H1 (cell line): Measurements from ENCODE around the gene ATP2B1. TPM values are rescaled to one million over a fixed set of nuclear protein-coding genes. Genes with fewer than 3 reads are reported as not detected.

Experiments
- CTCF ChIA-PET: fragments of 300-600 bp; sonication (Branson Sonifier 250); formaldehyde crosslinking; loops from one replicate; lab custom pipeline; 2021; ENCODE audit not compliant: partially characterized antibody; lab: Charles Lee
- POLR2A ChIA-PET: fragments of 300-600 bp; sonication (Branson Sonifier 250); formaldehyde crosslinking; loops from one replicate; lab custom pipeline; 2021; ENCODE audit warnings: inconsistent platforms; ENCODE audit not compliant: partially characterized antibody; lab: Charles Lee
- DNase-seq, 2 experiments: peaks; one replicate each; pipeline versions ENCODE4 v3.0.0 to v3.0.0-alpha.2; 2010 to 2022; ENCODE audit warnings: low spot score in 2 of 2, low read depth in 1 of 2, mixed read lengths in 1 of 2
- FAIRE-seq: peaks from 2 replicates; lab custom pipeline; 2011; peaks lifted over from hg19 to GRCh38; lab: Jason Lieb, UNC
- H2AFZ ChIP-seq: 2 replicates; pipeline ENCODE4 v1.8.1; 2012; ENCODE audit warnings: low read length, inconsistent platforms
- H2AK5ac ChIP-seq: 2 replicates; pipeline ENCODE4 v1.6.1; 2013; ENCODE audit warnings: low read depth, low read length
- H2BK120ac ChIP-seq: replicated peaks from 2 replicates; pipeline ENCODE3; 2013; ENCODE audit warnings: low read depth, low read length, inconsistent platforms
- H2BK12ac ChIP-seq: 2 replicates; pipeline ENCODE4 v1.6.1; 2013; ENCODE audit warnings: low read depth, low read length
- H2BK15ac ChIP-seq: 2 replicates; pipeline ENCODE4 v1.6.1; 2013; ENCODE audit warnings: low read length
- H2BK20ac ChIP-seq: 2 replicates; pipeline ENCODE4 v1.6.1; 2013; ENCODE audit warnings: low read length
- H2BK5ac ChIP-seq: 2 replicates; pipeline ENCODE4 v1.6.1; 2013; ENCODE audit warnings: low read depth, low read length
- H3K14ac ChIP-seq: 2 replicates; pipeline ENCODE4 v1.6.1; 2013; ENCODE audit warnings: inconsistent platforms; ENCODE audit not compliant: insufficient read length
- H3K18ac ChIP-seq: 2 replicates; pipeline ENCODE4 v1.6.1; 2013; ENCODE audit warnings: low read length; ENCODE audit errors: extremely low read depth
- H3K23ac ChIP-seq: 2 replicates; pipeline ENCODE4 v1.6.1; 2013; ENCODE audit warnings: inconsistent platforms; ENCODE audit not compliant: insufficient read length
- H3K23me2 ChIP-seq: 2 replicates; pipeline ENCODE4 v1.6.1; 2013; ENCODE audit warnings: low read depth, low read length
- H3K27ac ChIP-seq: 2 replicates; pipeline ENCODE4 v1.6.1; 2011; ENCODE audit warnings: low read depth, low read length, inconsistent platforms
- H3K27me3 ChIP-seq, 4 experiments: replicated peaks in 1 of 4; 1 replicate in 1 of 4; 2 replicates in 3 of 4; pipeline versions ENCODE4 v1.6.1 to v1.8.1; 2011 to 2013; ENCODE audit warnings: low read length in 3 of 4, mild to moderate bottlenecking in 3 of 4, inconsistent platforms in 2 of 4, mixed read lengths in 2 of 4, moderate library complexity in 1 of 4; ENCODE audit not compliant: control insufficient read depth in 3 of 4, insufficient read depth in 3 of 4; ENCODE audit errors: extremely low read depth in 1 of 4
- H3K36me3 ChIP-seq, 4 experiments: 2 replicates each; pipeline versions ENCODE4 v1.6.1 to v1.8.1; 2011 to 2013; ENCODE audit warnings: mild to moderate bottlenecking in 4 of 4, low read length in 3 of 4, moderate library complexity in 2 of 4, control low read depth in 1 of 4, inconsistent platforms in 1 of 4; ENCODE audit not compliant: insufficient read depth in 4 of 4, control insufficient read depth in 2 of 4
- H3K4ac ChIP-seq: replicated peaks from 2 replicates; pipeline ENCODE3; 2013; ENCODE audit warnings: low read length, low read depth, mixed read lengths, inconsistent platforms; ENCODE audit not compliant: insufficient read length
- H3K4me1 ChIP-seq, 4 experiments: replicated peaks in 1 of 4; 1 replicate in 1 of 4; 2 replicates in 3 of 4; pipeline versions ENCODE4 v1.6.1 to v1.8.1; 2011 to 2013; ENCODE audit warnings: low read length in 3 of 4, inconsistent platforms in 2 of 4, mixed read lengths in 1 of 4; ENCODE audit not compliant: insufficient read depth in 4 of 4, control insufficient read depth in 3 of 4
- H3K4me2 ChIP-seq, 2 experiments: 2 replicates each; pipeline versions ENCODE4 v1.6.1 to v1.8.1; 2011 to 2013; ENCODE audit warnings: low read depth in 2 of 2, low read length in 2 of 2, control low read depth in 1 of 2, inconsistent platforms in 1 of 2, mild to moderate bottlenecking in 1 of 2; ENCODE audit not compliant: insufficient read depth in 1 of 2
- H3K4me3 ChIP-seq, 4 experiments: fragments of 200-600, 300-600 bp in 1 of 4; sonication (generic), shearing (Covaris generic), sonication (Bioruptor Twin) in 1 of 4; 2 replicates each; pipeline versions ENCODE4 v1.5.1 to v1.8.1; 2011 to 2016; ENCODE audit warnings: low read length in 4 of 4, low read depth in 3 of 4, control low read depth in 2 of 4, inconsistent platforms in 2 of 4, mild to moderate bottlenecking in 2 of 4, mixed read lengths in 1 of 4, moderate library complexity in 1 of 4; ENCODE audit not compliant: insufficient read depth in 2 of 4; ENCODE audit errors: extremely low read depth in 1 of 4
- H3K56ac ChIP-seq: replicated peaks from 2 replicates; pipeline ENCODE3; 2013; ENCODE audit warnings: low read depth, mild to moderate bottlenecking, mixed read lengths, low read length, inconsistent platforms; ENCODE audit not compliant: insufficient read length
- H3K79me1 ChIP-seq: 2 replicates; pipeline ENCODE4 v1.6.1; 2013; ENCODE audit warnings: low read depth, low read length, control low read depth
- H3K79me2 ChIP-seq, 2 experiments: 2 replicates each; pipeline versions ENCODE4 v1.6.1 to v1.8.1; 2012 to 2013; ENCODE audit warnings: low read length in 2 of 2, mild to moderate bottlenecking in 2 of 2, inconsistent platforms in 1 of 2; ENCODE audit not compliant: insufficient read depth in 2 of 2, control insufficient read depth in 1 of 2
- H3K9ac ChIP-seq, 4 experiments: replicated peaks in 1 of 4; 1 replicate in 1 of 4; 2 replicates in 3 of 4; pipeline versions ENCODE4 v1.6.1 to v1.8.1; 2011 to 2013; ENCODE audit warnings: low read depth in 3 of 4, low read length in 3 of 4, control low read depth in 2 of 4, mild to moderate bottlenecking in 2 of 4, moderate library complexity in 2 of 4, inconsistent platforms in 1 of 4; ENCODE audit errors: extremely low read depth in 1 of 4
- H3K9me3 ChIP-seq, 2 experiments: 2 replicates each; pipeline versions ENCODE4 v1.6.1 to v1.8.1; 2012 to 2013; ENCODE audit warnings: mild to moderate bottlenecking in 2 of 2, moderate library complexity in 2 of 2, control low read depth in 1 of 2, inconsistent platforms in 1 of 2, low read depth in 1 of 2, low read length in 1 of 2, mixed read lengths in 1 of 2; ENCODE audit not compliant: insufficient read depth in 2 of 2
- H4K20me1 ChIP-seq, 2 experiments: replicated peaks in 1 of 2; 2 replicates each; pipeline versions ENCODE3 to v1.8.1; 2011 to 2013; ENCODE audit warnings: inconsistent platforms in 2 of 2, low read length in 2 of 2, mild to moderate bottlenecking in 1 of 2; ENCODE audit not compliant: insufficient read depth in 2 of 2, control insufficient read depth in 1 of 2
- H4K5ac ChIP-seq: 2 replicates; pipeline ENCODE4 v1.6.1; 2013; ENCODE audit warnings: low read length, low read depth, mixed read lengths, inconsistent platforms; ENCODE audit not compliant: insufficient read length
- H4K8ac ChIP-seq: 2 replicates; pipeline ENCODE4 v1.8.0; 2013; ENCODE audit warnings: mild to moderate bottlenecking, moderate library complexity, low read length, inconsistent platforms; ENCODE audit not compliant: insufficient read depth; ENCODE audit errors: extremely low read depth
- H4K91ac ChIP-seq: replicated peaks from 2 replicates; pipeline ENCODE3; 2013; ENCODE audit warnings: low read length, mixed read lengths, inconsistent platforms; ENCODE audit not compliant: insufficient read length
- BACH1 ChIP-seq: IDR thresholded peaks from 2 replicates; pipeline ENCODE4 v1.6.1; 2012; ENCODE audit warnings: low read length, improper control_type of control experiment
- CREB1 ChIP-seq: IDR thresholded peaks from 2 replicates; pipeline ENCODE4 v1.6.1; 2012; ENCODE audit warnings: inconsistent platforms
- KDM4A ChIP-seq: IDR thresholded peaks from one replicate; pipeline ENCODE4 v1.7.1; 2012; ENCODE audit warnings: low read depth, mild to moderate bottlenecking, moderate library complexity, low read length, inconsistent platforms; ENCODE audit not compliant: severe bottlenecking
- TAF7 ChIP-seq: optimal IDR thresholded peaks from 2 replicates; pipeline ENCODE3; 2011; ENCODE audit warnings: low read depth, mild to moderate bottlenecking, inconsistent platforms, low read length, moderate library complexity, borderline replicate concordance
- WGBS, 2 experiments: shearing (Covaris generic) in 1 of 2; methylation state at CpG; one replicate each; pipeline versions ENCODE4 v1.1.6 to v1.1.7; 2013 to 2015; ENCODE audit warnings: low lambda C conversion rate in 2 of 2, mixed read lengths in 2 of 2, inconsistent platforms in 1 of 2, low coverage in 1 of 2, missing lambda C conversion rate in 1 of 2; ENCODE audit not compliant: insufficient replicate concordance in 2 of 2, insufficient coverage in 1 of 2, insufficient read length in 1 of 2; ENCODE audit errors: extremely low coverage in 1 of 2, missing lambda C conversion rate in 1 of 2; 5-methylcytosine and 5-hydroxymethylcytosine counted together
- polyA plus RNA-seq, 7 experiments: library from polyadenylated mRNA; depleted of rRNA in 3 of 7; stranded (reverse) in 5 of 7; unstranded in 2 of 7; fragments of >200 nt in 5 of 7; fragments of 200-250 nt in 2 of 7; gene quantifications; 1 replicate in 5 of 7; 2 replicates in 1 of 7; 4 replicates in 1 of 7; pipeline versions ENCODE4 v1.2.1 to v1.2.3, GENCODE V29; 2011 to 2013; ENCODE audit warnings: missing spikeins in 2 of 7, mixed read lengths in 2 of 7
- total RNA-seq: library from RNA; stranded (reverse); fragmentation: NEBNext Ultra II Directional; extraction: Animal tissue kit (Norgen Biotek cat#: 25700); gene quantifications from 2 replicates; pipeline ENCODE4 v1.2.1, GENCODE V29; 2021

The ATP2B1 gene
- total and polyA plus RNA-seq, 2 of the 8 experiments (the other 6 are each of a cell fraction or from before 2014, with no cell fraction given): 4.3 to 32.0 TPM

DNA sequence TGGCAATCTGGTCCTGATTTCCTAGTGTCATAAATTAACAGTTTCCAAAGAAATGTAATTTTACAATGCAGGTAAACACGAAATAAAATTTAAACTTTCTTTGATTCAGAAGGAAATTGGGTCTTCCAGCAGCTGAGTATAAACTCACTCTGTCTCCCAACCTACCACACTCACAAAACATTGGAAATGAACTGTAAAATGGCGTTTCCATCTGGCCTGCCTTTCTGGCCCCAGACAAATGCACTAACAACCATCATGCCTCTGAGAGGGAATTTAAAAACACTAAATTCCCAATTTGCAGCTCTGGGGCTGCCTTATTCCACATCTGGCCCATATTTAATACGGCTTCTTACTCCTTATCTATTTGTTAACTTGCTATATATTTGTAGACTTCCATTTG lies 19.3 kb downstream of the ATP2B1 start:
- no peaks in the 10 kb centered on the region for H3K4me1 ChIP-seq
- peaks cover 0 to 93% of the 10 kb centered on the region in 2 experiments; a peak in 2 of 4 replicates for H3K79me2 ChIP-seq
- FAIRE-seq (no peak), DNase-seq (no peak)
- ChIA-PET POLR2A (no interaction called here), CTCF (interaction anchor here (1.1 kb wide), 1 partner anchor 10 kb away, joined by 4 read pairs; no protein-coding TSS in a partner anchor)
- no peak overlapping the region; a peak in 1 of 7 replicates for H3K9ac ChIP-seq
- no peak overlapping the region for H4K5ac ChIP-seq
- H2BK5ac ChIP-seq: no peak overlapping the region
- no peak overlapping the region for H2AFZ ChIP-seq
- H3K27ac ChIP-seq: no peak overlapping the region
- H3K23ac ChIP-seq: peak overlapping the region; percentile 27
- H3K4ac ChIP-seq: no peak overlapping the region
- H3K14ac ChIP-seq: peak overlapping the region; percentile 97
- H3K4me2 ChIP-seq: no peak overlapping the region
- no peak overlapping the region for H2BK120ac ChIP-seq
- H3K9me3 ChIP-seq: no peaks in the 10 kb centered on the region
- H2BK15ac ChIP-seq: no peak overlapping the region
- no peak overlapping the region for H2BK20ac ChIP-seq
- no peaks in the 10 kb centered on the region for H3K23me2 ChIP-seq
- no peaks in the 10 kb centered on the region; a peak in 1 of 8 replicates for H3K36me3 ChIP-seq
- no peak overlapping the region for H4K8ac ChIP-seq
- H3K27me3 ChIP-seq: no peaks in the 10 kb centered on the region
- WGBS, 2 experiments: 91% methylated on average over 3 of the region's 3 CpGs; no CpG with 5 or more reads in 1 of the 2 experiments
- H3K79me1 ChIP-seq: no peaks in the 10 kb centered on the region
- H2AK5ac ChIP-seq: no peak overlapping the region
- H3K4me3 ChIP-seq: no peak overlapping the region
- H3K18ac ChIP-seq: no peak overlapping the region
- no peak overlapping the region for H4K91ac ChIP-seq
- no peak overlapping the region for H2BK12ac ChIP-seq
- H4K20me1 ChIP-seq: no peaks in the 10 kb centered on the region
- no peak overlapping the region for H3K56ac ChIP-seq
- TF ChIP-seq TAF7 (no peak), KDM4A (no peak), BACH1 (no peak), CREB1 (no peak)
